Stomach (tissue), 8 donors: ENCODE data around the gene C17orf114.

Source experiments
- DNase-seq, 2 donors: peaks; one replicate each; pipeline versions ENCODE4 v3.0.0 to v3.0.0-alpha.2; 2013 to 2019
- H3K27ac ChIP-seq, 5 donors: fragments of 200-600 bp in 4 of 5; sonication (generic) in 4 of 5; one replicate each; pipeline ENCODE4 v1.5.1; 2013 to 2019; ENCODE audit warnings: mild to moderate bottlenecking in 1 of 5, moderate library complexity in 1 of 5
- H3K27me3 ChIP-seq, 3 donors: fragments of 200-600 bp; sonication (generic); one replicate each; pipeline ENCODE4 v1.5.1; 2017 to 2019; ENCODE audit warnings: mixed run types in 1 of 3
- H3K36me3 ChIP-seq, 4 donors: fragments of 200-600 bp; sonication (generic); 1 replicate in 3 of 4; 2 replicates in 1 of 4; pipeline ENCODE4 v1.5.1; 2016 to 2019
- H3K4me1 ChIP-seq, 4 donors: fragments of 200-600 bp; sonication (generic); one replicate each; pipeline ENCODE4 v1.5.1; 2016 to 2019
- H3K4me3 ChIP-seq, 4 donors: fragments of 200-600 bp; sonication (generic) in 3 of 4; one replicate each; pipeline ENCODE4 v1.5.1; 2016 to 2019; ENCODE audit warnings: mild to moderate bottlenecking in 1 of 4
- H3K9me3 ChIP-seq, 4 donors: fragments of 200-600 bp; sonication (generic); one replicate each; pipeline ENCODE4 v1.5.1; 2016 to 2019
- EP300 ChIP-seq: sonication (generic); formaldehyde crosslinking; IDR thresholded peaks from one replicate; pipeline ENCODE4 v1.6.1; 2017; ENCODE audit warnings: antibody characterized with exemption
- POLR2A ChIP-seq, 4 donors: fragments of 450-650 bp; IDR thresholded peaks; one replicate each; pipeline ENCODE4 v1.6.1; 2016; ENCODE audit warnings: antibody characterized with exemption in 4 of 4, control low read depth in 2 of 4, mild to moderate bottlenecking in 1 of 4, moderate library complexity in 1 of 4
- POLR2AphosphoS5 ChIP-seq, 3 donors: sonication (generic); formaldehyde crosslinking; IDR thresholded peaks; one replicate each; pipeline ENCODE4 v1.6.1; 2016; ENCODE audit warnings: antibody characterized with exemption in 3 of 3
- WGBS, 5 donors: extraction: QIAGEN DNeasy Blood & Tissue Kit in 3 of 5; methylation state at CpG; one replicate each; pipeline versions ENCODE4 v1.1.5 to v1.1.7; 2013 to 2018; 5-methylcytosine and 5-hydroxymethylcytosine counted together
- intact Hi-C: fragments of 100-400 bp; cut with DNase I; formaldehyde crosslinking; loops from one replicate; pipeline ENCODE4 v1.15.1; 2023; ENCODE audit warnings: low total_unique reads
- TF ChIP-seq, protein P1 (sequence below), 7 experiments: fragments of 450-650 bp in 4 of 7; fragments of 200-600 bp in 3 of 7; sonication (generic) in 3 of 7; IDR thresholded peaks; one replicate each; pipeline ENCODE4 v1.5.1; 2016 to 2019; ENCODE audit warnings: antibody characterized with exemption in 7 of 7, control low read depth in 2 of 7, mild to moderate bottlenecking in 1 of 7
- donor health status: healthy with polysubstance abuse.
- donor health status: Bipolar disorder and iron deficiency.
- donor health status: healthy.

C17orf114 gene

DNA sequence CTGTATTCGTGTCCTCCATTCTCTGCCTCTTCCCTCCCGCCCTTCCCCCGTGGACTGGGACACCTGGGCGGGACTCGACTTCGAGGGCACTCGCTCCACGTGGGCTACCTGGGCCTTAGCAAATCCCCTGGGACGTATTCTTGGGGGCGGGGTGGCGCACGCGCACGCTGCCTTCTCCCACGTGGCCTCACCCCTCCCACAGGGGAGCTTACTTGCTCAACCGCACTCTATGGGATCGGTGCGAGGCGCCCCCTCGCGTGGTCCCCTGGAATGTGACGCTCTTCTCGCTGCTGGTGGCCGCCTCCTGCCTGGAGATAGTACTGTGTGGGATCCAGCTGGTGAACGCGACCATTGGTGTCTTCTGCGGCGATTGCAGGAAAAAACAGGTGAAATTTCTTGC lies 19.5 kb downstream of the C17orf114 start:
- H3K9me3 ChIP-seq: no peaks in the 10 kb centered on the region
- H3K27ac ChIP-seq: no peak overlapping the region
- intact Hi-C loops: loop anchor here (10.0 kb wide), 2 partner anchors 48 to 78 kb away; partner anchors contain the start of genes CXCL16, MED11, PELP1 and ZMYND15
- TF ChIP-seq EP300 (no peak), POLR2A (IDR thresholded peaks at IDR 0.05) (no peak), POLR2AphosphoS5 (IDR thresholded peaks at IDR 0.05) (no peak)
- TF ChIP-seq, protein P1, sequence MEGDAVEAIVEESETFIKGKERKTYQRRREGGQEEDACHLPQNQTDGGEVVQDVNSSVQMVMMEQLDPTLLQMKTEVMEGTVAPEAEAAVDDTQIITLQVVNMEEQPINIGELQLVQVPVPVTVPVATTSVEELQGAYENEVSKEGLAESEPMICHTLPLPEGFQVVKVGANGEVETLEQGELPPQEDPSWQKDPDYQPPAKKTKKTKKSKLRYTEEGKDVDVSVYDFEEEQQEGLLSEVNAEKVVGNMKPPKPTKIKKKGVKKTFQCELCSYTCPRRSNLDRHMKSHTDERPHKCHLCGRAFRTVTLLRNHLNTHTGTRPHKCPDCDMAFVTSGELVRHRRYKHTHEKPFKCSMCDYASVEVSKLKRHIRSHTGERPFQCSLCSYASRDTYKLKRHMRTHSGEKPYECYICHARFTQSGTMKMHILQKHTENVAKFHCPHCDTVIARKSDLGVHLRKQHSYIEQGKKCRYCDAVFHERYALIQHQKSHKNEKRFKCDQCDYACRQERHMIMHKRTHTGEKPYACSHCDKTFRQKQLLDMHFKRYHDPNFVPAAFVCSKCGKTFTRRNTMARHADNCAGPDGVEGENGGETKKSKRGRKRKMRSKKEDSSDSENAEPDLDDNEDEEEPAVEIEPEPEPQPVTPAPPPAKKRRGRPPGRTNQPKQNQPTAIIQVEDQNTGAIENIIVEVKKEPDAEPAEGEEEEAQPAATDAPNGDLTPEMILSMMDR (IDR thresholded peaks at IDR 0.05): no peak
- H3K36me3 ChIP-seq: no peaks in the 10 kb centered on the region
- peaks cover 0 to 82% (median 17%) of the 10 kb centered on the region in 3 donors for H3K27me3 ChIP-seq
- H3K4me3 ChIP-seq: no peak overlapping the region
- 43 to 65% (median 52%) methylated on average over 25 to 28 of the region's 28 CpGs for WGBS, 5 donors
- peak in 1 of 2 donors; percentile 28 for DNase-seq
- H3K4me1 ChIP-seq: peaks cover 24 to 30% (median 26%) of the 10 kb centered on the region in 4 donors

DNA sequence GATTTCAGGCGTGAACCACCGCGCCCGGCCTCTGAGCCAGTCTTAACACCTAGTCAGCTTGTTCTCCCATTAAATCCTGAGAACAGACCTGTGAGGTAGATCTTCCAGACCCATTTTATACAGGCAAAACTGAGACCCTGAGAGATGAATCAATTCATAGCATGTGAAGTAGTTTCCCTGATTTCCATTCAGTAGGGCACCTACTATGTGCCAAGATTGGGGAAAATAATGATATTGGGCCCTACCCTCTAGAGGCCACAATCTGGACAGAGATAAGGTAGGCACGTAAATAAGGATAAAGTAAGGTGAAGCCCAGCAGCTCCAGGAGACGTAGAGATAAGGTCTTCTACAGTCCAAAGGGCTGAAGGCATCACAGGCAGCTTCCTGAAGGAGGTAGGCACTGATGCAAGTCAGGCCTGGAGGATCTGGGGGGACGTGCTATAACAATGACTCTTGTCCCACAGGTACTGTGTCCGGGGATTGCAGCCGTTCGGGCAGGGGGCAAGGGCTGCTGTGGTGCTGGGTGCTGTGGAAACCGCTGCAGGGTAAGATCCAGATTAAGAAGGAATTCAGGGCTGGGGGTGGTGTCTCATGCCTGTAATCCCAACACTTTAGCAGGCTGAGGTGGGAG lies 21.7 kb downstream of the C17orf114 start:
- intact Hi-C loops: loop anchor here (10.0 kb wide), 2 partner anchors 46 to 76 kb away; partner anchors contain the start of genes CXCL16, MED11, PELP1 and ZMYND15
- TF ChIP-seq, protein P1 (IDR thresholded peaks at IDR 0.05): no peak
- TF ChIP-seq POLR2AphosphoS5 (IDR thresholded peaks at IDR 0.05): no peak
- no peak for TF ChIP-seq EP300
- no peak for TF ChIP-seq POLR2A (IDR thresholded peaks at IDR 0.05)

DNA sequence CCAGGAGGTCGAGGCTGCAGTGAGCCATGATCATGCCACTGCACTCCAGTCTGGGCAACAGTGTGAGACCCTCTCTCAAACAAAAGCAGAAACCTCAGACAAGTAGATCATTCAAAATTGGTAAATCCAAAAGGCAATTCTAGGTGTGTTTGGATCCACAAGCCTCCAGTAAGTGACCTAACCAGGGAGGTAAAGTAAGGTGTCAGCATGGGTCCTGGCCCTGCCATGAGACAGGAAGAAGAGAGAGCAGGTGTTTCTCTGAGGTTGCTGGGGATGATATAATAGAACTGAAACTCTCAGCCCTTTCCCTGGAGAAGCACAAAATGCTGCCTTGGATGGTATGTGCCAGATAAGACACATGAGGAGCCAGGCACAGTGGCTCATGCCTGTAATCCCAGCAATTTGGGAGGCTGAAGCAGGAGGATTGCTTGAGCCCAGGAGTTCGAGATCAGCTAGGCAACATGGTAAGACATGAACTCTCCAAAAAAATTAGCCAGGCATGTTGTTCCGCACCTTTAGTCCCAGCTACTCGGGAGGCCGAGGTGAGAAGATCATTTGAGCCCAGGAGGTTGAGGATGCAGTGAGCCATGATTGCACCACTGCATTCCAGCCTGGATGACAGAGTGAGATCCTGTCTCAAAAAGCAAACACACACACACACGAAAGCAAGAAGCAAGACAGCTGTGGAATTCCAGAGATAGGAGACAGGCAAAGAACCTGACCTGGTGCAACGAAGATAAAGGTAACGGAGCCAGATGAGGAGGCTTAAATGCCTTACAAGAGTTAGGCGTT lies 24.0 kb downstream of the C17orf114 start:
- intact Hi-C loops: no loop called here
- TF ChIP-seq POLR2AphosphoS5 (IDR thresholded peaks at IDR 0.05) (no peak), POLR2A (IDR thresholded peaks at IDR 0.05) (no peak), EP300 (no peak)
- TF ChIP-seq, protein P1 (IDR thresholded peaks at IDR 0.05): no peak
- no peaks in the 10 kb centered on the region for H3K9me3 ChIP-seq
- H3K4me3 ChIP-seq: no peak overlapping the region
- no peak overlapping the region for H3K27ac ChIP-seq
- WGBS, 5 donors: 72 to 84% (median 74%) methylated on average over 9 of the region's 9 CpGs
- no peak for DNase-seq
- H3K27me3 ChIP-seq: peaks cover 0 to 55% (median 5%) of the 10 kb centered on the region in 3 donors
- no peaks in the 10 kb centered on the region for H3K36me3 ChIP-seq
- no peaks in the 10 kb centered on the region for H3K4me1 ChIP-seq

More for the DNA sequence above, 21.7 kb downstream of the C17orf114 start:
- H3K27ac ChIP-seq: no peak overlapping the region
- peak in 1 of 2 donors; percentile 31 for DNase-seq
- H3K27me3 ChIP-seq: peaks cover 0 to 64% (median 8%) of the 10 kb centered on the region in 3 donors
- no peaks in the 10 kb centered on the region for H3K36me3 ChIP-seq
- peaks cover 2 to 8% (median 4%) of the 10 kb centered on the region in 4 donors for H3K4me1 ChIP-seq
- WGBS, 5 donors: 65 to 74% (median 67%) methylated on average over 10 to 11 of the region's 11 CpGs
- H3K4me3 ChIP-seq: no peak overlapping the region
- H3K9me3 ChIP-seq: no peaks in the 10 kb centered on the region

DNA sequence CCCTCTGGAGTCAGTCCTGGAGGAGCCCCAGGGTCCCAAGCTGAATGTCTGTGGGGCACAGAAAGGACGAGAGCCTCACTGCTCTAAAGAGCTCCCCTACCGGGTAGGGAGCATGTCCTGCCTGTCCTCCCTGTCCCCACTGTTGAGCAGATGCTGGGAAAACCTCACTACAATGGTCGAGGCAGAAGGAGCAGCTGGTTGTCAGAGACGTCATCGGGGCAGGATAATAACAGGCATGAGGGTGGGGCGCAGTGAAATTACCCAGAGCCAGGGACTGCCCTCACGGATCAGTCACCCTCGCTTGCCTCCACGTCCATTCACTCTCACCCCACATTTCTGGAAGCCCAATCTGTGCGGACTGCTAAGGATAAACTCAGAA lies 29.9 kb downstream of the C17orf114 start:
- 51 to 70% (median 54%) methylated on average over 10 of the region's 10 CpGs for WGBS, 5 donors
- H3K27ac ChIP-seq: peak overlapping the region; percentile 59 to 72 (median 63)
- no peaks in the 10 kb centered on the region for H3K36me3 ChIP-seq
- peaks cover 0 to 32% (median 0%) of the 10 kb centered on the region in 3 donors for H3K27me3 ChIP-seq
- peak in 1 of 2 donors; percentile 40 for DNase-seq
- intact Hi-C loops: no loop called here
- H3K4me3 ChIP-seq: no peak overlapping the region
- peaks cover 0 to 18% (median 11%) of the 10 kb centered on the region in 4 donors for H3K4me1 ChIP-seq
- TF ChIP-seq, protein P1 (IDR thresholded peaks at IDR 0.05): no peak
- TF ChIP-seq POLR2AphosphoS5 (IDR thresholded peaks at IDR 0.05): no peak
- no peak for TF ChIP-seq EP300
- H3K9me3 ChIP-seq: no peaks in the 10 kb centered on the region
